CD4-positive, alpha-beta T cell treated with Interferon gamma for 1 hour (primary cell): ENCODE measurements around the gene GIMAP6.
"Not testable (repeated sequence)": the region's sequence is repeated elsewhere in the genome, so short reads cannot be mapped to it uniquely, and the experiment has no call there.

Experiments used
- DNase-seq: peaks from one replicate; pipeline ENCODE4 v3.0.0-alpha.2; 2020

GIMAP6 gene

DNA sequence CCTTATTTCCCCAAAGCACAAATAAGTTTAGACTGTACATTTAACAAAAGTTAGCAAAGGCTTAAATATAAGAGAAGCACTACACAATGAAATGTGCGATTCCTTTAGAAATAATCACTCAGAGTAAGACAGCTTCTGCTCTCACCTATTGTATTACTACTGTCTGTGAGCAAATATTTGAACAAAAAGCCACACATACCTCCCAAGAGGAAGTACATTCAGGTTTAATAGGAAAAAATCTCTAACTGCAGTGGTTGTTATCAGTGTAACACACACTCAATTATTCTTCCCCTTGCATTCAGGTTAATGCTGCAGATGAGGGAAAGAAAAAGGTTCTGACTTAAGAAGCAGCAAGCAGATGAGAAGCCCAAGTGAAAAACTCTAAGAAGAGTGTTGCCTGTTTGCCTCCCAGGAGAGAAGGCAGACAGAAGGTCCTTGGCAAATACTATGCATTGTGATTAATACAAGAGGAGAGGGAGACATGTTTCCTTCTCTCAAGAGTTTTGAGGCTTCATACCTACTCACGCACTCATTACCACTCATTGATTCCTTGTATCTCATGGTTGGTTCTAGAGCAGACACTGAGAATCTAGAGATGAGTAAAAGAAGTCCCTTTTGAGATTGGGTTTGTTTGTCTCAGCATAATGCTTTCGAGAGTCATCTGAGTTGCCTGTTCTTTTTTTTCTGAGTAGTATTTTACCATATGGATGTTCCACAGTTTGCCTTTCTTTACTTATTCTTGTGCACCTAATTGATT lies 51.4 kb downstream of the GIMAP6 start:
- no peak for DNase-seq

DNA sequence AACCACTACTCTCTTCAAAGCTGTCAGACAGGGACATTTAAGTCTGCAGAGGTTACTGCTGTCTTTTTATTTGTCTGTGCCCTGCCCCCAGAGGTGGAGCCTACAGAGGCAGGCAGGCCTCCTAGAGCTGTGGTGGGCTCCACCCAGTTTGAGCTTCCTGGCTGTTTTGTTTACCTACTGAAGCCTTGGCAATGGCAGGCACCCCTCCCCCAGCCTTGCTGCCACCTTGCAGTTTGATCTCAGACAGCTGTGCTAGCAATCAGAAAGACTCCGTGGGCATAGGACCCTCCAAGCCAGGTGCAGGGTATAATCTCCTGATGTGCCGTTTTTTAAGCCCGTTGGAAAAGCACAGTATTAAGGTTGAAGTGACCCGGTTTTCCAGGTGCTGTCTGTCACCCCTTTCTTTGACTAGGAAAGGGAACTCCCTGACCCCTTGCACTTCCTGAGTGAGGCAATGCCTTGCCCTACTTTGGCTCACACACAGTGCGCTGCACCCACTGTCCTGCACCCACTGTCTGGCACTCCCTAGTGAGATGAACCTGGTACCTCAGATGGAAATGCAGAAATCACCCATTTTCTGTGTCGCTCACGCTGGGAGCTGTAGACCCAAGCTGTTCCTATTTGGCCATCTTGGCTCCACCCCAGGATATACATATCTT lies 52.1 kb downstream of the GIMAP6 start:
- not testable (repeated sequence) for DNase-seq
